ENCODE results near the gene CIT. TPM values are rescaled to one million over a fixed set of nuclear protein-coding genes. Genes with fewer than 3 reads are reported as not detected.

The CIT gene
- total and polyA plus RNA-seq, 9 of the 15 experiments (the other 6 are each of a cell fraction or from before 2014, with no cell fraction given): 1.1 to 46.7 (median 21.3) TPM

DNA sequence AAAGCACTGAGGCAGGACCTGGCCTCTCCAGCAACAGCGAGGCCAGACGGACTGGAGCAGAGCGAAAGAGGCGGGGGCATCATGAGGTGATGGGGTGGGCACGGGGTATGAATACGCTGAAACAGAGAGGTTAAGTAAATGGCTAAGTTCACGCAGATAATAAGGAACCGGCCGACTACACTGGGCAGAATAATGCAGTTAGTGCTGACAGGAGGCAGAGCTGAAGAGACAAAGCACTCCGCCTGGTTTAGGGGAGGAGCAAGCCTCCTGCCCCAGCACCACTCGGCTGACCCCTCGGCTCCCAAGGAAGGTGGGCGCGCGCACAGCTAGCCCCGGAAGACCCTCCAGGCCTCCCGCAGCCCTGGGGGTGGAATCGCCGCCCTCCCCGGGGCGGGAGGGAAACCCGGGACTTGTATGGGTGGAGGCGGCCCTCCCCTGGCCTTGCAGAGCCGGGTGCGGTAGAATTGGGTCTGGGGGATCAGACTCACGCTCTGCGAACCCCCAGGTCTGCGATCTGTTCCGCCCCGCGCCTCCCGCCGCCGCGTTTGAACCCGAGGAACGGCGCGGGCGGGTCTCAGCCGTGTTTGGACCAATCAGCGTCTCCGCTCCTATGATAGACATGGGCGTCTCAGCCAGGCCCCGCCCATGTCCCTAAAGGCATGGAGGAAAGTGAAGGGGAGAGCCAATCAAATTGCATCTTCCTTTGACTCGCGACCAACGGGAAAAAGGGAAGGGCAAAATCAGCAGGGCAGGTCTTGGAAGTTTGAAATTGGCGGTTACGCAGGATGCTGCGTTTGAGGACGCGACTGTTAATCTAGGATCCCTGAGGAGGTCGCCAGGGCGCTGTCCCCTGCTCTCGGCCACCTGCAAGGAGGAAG, at the start of gene CIT (continued):
- TF ChIP-seq, protein P1, sequence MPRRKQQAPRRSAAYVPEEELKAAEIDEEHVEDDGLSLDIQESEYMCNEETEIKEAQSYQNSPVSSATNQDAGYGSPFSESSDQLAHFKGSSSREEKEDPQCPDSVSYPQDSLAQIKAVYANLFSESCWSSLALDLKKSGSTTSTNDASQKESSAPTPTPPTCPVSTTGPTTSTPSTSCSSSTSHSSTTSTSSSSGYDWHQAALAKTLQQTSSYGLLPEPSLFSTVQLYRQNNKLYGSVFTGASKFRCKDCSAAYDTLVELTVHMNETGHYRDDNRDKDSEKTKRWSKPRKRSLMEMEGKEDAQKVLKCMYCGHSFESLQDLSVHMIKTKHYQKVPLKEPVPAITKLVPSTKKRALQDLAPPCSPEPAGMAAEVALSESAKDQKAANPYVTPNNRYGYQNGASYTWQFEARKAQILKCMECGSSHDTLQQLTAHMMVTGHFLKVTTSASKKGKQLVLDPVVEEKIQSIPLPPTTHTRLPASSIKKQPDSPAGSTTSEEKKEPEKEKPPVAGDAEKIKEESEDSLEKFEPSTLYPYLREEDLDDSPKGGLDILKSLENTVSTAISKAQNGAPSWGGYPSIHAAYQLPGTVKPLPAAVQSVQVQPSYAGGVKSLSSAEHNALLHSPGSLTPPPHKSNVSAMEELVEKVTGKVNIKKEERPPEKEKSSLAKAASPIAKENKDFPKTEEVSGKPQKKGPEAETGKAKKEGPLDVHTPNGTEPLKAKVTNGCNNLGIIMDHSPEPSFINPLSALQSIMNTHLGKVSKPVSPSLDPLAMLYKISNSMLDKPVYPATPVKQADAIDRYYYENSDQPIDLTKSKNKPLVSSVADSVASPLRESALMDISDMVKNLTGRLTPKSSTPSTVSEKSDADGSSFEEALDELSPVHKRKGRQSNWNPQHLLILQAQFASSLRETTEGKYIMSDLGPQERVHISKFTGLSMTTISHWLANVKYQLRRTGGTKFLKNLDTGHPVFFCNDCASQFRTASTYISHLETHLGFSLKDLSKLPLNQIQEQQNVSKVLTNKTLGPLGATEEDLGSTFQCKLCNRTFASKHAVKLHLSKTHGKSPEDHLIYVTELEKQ (CRISPR knock-in tag; IDR thresholded peaks at IDR 0.05): no peak
- TF ChIP-seq NFYB (IDR thresholded peaks at IDR 0.05; ENCODE audit: extremely low read depth, insufficient read length): peak; percentile 38
- TF ChIP-seq CC2D1A (IDR thresholded peaks at IDR 0.05): peak; percentile 89; the same call in 1 of the 2 replicates
- TF ChIP-seq, protein P2, sequence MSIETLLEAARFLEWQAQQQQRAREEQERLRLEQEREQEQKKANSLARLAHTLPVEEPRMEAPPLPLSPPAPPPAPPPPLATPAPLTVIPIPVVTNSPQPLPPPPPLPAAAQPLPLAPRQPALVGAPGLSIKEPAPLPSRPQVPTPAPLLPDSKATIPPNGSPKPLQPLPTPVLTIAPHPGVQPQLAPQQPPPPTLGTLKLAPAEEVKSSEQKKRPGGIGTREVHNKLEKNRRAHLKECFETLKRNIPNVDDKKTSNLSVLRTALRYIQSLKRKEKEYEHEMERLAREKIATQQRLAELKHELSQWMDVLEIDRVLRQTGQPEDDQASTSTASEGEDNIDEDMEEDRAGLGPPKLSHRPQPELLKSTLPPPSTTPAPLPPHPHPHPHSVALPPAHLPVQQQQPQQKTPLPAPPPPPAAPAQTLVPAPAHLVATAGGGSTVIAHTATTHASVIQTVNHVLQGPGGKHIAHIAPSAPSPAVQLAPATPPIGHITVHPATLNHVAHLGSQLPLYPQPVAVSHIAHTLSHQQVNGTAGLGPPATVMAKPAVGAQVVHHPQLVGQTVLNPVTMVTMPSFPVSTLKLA (conservative IDR thresholded peaks at IDR 0.05): peak in 1 of 2 experiments; percentile 63; a peak in 1 of 4 replicates
- TF ChIP-seq DIDO1 (tag; IDR thresholded peaks at IDR 0.05; ENCODE audit: low read depth): no peak; the same call in 1 of the 2 replicates
- no peak for TF ChIP-seq PTRF (tag; IDR thresholded peaks at IDR 0.05)
- no peak for TF ChIP-seq BCOR (IDR thresholded peaks at IDR 0.05)
- peak; percentile 84 for TF ChIP-seq SUPT5H (IDR thresholded peaks at IDR 0.05)
- TF ChIP-seq ETV5 (CRISPR knock-in tag; IDR thresholded peaks at IDR 0.05; ENCODE audit: low read depth): peak; percentile 39; the same call in 1 of the 2 replicates
- no peak for TF ChIP-seq TAF9B (IDR thresholded peaks at IDR 0.05; ENCODE audit: partially characterized antibody)
- no peak for TF ChIP-seq POLR3G (IDR thresholded peaks at IDR 0.05; ENCODE audit: extremely low read depth, insufficient read length, insufficient replicate concordance)
- TF ChIP-seq POLR2H (tag; IDR thresholded peaks at IDR 0.05; ENCODE audit: low read depth): peak; percentile 60; the same call in 1 of the 2 replicates
- TF ChIP-seq HNRNPK (IDR thresholded peaks at IDR 0.05; ENCODE audit: low read depth, low read length, poor library complexity, severe bottlenecking): no peak
- TF ChIP-seq ZNF124 (CRISPR knock-in tag; IDR thresholded peaks at IDR 0.05): no peak
- no peak for TF ChIP-seq U2AF1 (optimal IDR thresholded peaks at IDR 0.05; ENCODE audit: low read depth, low read length)

All from K562 (cell line).